ENCODE measurements around the gene B3GAT1.

B3GAT1 gene

DNA sequence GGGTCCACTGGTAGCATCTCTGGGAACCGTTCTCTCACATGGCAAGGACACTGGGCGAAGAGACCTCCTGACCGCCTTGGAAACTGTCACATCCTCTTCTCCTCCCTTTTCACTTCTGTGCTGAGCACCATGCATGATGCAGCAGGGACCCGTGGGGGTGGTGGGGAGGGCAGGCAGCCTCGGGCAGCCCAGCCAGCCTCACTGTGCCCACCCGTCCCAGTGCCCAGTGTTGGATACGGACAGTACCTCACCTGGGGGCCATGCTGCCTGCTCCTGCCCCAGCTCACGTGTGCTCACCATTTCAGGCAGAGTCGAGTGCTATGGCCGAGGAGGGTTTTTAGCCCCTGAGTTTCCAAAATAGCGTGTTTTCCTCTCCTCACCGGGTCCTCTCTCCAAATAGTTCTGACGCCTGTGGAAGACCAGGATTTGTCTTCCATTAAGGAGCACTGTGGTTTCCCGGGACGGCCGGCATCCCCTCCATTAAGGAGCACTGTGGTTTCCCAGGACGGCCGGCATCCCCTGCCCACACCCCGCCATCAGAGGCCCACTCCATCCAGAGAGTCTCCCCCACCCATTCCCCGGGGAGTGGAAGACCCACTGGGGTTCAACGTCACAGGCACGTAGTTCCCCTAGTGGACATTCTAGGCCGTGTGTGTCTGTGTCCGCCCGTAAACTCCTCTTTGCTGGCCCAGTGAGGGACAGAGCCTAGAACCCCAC lies 22.4 kb downstream of the B3GAT1 start:
- DNase-seq = no peak

DNA sequence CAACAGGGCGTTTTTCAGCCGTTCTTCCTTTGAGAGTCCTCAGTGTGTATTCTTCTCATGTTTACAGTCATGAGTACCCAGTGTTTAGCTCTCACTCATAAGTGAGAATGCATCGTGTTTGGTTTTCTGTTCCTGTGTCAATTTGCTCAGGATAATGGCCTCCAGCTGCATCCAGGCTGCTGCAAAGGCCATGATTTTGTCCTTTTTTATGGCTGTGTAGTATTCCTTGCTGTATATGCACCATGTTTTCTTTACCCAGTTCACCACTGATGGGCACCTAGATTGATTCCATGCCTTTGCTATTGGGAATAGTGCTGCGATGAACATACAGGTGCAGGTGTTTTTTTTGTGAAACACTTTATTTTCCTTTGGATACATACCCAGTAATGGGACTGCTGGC lies 23.5 kb downstream of the B3GAT1 start:
- DNase-seq = no peak

DNA sequence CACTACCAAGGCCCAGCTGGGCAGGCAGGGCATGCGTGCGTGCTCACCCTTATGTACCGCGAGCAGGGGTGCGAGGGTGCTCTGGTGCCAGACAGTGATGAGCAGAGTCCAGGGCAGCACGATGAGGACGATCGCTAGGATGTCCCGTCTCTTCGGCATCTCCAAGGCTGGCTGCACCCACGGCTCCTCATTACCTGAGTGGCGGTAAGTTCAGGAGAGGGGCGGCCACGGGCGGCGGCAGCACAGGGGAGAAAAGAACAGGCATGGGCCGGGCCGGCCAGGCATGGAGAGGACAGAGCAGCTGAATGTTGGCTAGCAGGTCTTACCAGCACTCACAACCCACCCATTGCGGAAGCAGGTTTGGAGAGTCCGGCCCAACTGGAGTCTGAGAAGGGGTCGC lies 24.5 kb downstream of the B3GAT1 start:
- no peak for DNase-seq

DNA sequence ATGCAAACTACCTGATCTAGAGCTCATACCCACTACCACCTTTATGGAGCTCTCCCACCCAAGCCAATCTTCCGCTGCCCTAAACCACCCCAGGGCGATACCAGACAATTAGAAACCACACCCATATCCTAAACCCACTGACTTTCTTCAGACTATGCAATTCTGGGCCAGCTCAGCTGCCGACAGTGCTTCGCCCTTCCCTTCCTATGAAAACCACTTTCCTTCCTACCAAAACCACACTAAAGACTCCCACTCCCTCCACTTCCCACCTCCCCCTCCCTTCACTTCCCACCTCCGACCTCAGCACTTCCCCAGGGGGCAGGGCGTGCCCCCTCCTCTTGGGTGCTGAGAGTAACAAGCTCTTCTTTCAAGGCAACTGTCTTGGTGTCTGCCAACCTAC lies 25.1 kb downstream of the B3GAT1 start:
- no peak for DNase-seq

DNA sequence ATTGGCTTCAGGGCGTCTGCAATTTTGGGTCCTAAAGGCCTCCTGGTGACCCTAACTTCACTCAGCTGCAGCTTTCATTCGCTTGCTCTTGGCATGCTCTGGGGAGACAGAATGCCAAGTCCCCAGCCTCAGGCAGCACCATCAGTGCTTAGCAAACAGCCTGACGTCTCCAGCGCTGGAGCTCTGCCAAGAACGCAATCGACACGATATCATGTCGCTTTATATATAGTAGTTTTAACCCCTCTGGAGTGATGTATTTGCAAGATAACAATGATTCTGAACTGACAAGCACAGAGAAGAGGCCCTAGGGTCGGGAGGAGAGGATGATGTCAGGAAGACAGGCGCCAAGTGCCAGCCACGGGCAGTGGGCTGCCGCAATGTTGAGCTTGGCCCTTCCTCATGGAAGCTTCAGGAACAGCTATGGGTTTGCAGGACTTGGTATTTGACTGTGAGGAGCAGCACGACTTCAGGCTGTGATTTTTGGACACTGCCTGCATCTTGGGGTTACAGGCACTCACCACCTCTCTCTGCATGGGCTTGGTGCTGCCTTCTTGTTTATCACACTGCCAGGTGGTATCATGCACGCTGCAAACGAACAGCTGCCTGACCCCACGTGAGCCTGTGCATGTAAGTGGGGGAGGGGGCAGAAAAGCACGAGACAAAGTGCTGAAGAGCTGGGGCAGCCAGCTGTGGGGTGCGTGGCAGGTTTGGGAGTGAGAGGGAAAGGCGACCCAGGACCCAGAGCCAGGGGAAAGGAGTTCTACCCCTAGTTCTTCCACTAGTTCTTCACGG lies 26.1 kb downstream of the B3GAT1 start:
- peak; percentile 87 for DNase-seq

DNA sequence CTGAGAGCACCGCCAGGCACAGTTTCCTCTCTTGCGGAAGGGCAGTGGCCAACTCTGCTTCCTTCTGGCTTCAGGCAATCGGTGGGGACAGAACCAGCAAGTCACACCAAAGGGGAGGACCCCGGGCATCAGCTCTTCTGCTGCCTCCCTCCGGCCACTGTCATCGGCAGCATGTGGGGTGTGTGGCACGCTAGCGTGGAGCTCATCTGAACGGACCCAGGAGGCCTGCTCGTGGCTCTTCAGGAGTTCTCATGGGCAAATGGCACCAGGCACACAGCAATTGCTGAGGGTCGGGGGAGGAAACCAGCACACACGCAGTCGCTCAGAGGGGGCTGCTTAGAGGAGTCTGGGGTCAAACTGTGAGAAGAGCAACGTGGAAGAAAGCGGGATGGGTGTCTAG lies 26.9 kb downstream of the B3GAT1 start:
- DNase-seq = no peak

DNA sequence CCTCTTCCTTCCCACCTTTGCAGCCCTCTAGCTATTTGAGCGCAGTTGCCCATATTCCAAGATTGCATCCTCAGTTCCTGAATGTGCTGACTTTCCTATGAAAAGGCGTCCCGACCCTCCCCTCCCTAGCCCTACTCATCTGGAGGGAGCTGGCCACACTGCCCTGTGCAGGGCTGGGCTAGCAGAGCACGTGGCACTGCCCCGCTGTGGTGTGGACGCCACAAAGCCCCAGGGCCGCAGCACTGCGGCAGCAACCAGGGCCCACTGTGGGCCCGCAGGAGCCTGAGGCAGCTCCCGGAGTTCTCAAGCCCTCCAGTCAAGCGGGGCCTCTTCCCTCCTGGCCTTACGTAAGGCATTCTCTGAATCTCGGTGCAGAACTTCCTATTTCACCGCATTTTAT lies 27.6 kb downstream of the B3GAT1 start:
- no peak for DNase-seq

DNA sequence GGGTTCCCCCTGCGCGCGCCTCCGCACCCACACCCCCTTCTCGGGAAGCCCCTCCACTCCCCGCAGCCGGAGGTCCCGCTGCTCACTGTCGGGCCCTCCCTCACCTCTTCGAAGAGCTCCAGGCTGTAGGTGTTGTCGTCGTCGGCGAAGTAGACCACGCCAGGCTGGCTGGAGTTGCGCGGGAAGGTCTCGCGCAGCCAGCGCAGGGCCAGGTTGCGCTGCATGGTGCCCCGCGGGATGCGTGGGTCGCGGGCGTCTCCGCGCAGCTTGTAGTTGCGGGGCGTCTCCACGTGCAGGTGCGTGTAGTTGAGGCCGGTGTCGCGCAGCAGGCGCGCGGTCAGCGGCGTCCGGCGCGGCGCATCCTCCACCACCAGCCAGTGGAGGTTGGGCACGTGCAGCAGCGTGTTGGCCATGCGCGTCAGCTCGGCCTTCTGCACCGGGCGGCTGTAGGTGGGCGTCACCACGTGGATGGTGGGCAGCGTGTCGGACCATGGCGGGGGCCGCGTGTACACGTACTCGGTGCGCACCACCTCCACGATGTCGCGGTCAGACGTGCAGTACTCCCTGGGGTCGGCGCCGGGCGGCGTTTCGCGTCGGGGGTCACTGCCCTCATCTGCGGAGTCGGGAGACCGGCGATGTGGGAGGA lies 28.3 kb downstream of the B3GAT1 start:
- no peak for DNase-seq

DNA sequence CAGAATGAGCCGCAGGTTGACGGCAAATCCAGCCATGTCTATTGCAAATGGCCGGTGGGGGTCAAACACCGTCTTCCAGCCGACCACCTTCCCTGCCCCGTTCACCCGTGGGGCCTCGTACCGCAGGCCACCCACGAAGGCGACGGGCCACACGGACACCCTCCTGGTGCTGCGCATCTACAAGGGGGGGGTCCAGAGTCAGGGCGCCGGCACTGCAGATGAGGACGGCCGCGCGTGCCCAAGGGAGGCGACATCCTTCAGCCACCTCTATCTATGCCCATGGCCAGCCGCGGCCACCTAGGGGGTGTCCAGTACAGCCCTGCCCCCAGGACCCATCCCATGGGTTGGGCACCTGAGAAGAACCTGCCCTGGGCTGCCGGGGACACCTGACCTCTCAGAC lies 29.2 kb downstream of the B3GAT1 start:
- DNase-seq = no peak

DNA sequence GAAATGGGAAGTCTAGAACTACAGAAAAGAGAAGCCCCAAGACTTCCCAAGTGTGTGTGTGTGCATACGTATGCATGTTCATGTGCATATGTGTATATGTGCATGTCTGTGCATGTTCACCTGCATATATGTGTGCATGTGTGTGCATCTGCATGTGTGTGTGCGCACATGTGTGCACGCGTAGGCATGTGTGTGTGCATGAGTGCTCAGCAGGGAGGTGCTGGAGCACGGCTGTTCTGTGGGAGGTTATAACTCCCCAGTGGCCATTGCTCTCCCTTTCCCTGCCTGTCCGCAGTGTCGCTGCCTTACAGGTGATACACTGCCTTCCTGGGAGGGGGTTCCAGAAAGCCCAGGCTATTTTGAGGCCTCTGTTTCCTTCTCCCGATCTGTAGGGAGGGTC lies 29.8 kb downstream of the B3GAT1 start:
- no peak for DNase-seq

DNA sequence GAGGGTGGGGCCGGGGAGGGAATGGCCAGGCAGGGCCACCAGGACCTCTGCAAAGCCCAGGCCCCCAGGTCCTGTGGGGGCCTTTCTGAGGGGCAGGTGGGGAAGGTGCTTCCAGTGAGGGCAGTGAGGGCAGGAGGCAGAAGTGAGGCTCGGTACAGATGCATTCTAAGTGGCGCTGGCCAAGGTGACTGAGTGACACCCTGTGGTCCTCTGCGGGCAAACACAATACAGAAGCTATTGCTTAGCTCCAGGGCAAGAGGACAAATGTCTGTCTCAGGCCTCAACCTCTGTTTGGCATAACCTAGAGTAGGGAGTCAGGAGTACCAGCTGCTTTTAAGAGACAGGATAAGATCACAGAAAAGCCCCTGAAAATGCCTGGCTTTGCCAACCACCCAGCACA lies 31.3 kb downstream of the B3GAT1 start:
- no peak for DNase-seq

DNA sequence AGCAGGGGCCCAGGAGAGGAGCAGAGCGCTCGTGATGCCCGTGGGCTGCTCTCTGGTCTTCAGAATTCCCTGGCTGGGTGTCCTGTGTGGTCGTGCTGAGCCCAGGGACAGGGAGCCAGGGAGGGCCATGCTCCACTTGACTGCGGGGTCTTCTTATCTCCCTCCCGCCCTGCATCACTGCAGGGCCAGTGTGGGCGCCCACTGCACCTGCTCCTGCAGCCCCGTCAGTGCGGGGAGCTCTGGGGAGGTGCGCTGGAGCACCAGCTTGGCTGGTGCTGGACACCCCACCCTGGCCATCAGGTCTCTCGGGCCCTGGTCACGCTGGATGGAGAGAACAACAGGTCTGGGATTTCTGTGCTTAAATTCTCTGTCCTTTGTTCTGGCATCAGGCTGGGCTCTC lies 31.8 kb downstream of the B3GAT1 start:
- no peak for DNase-seq

DNA sequence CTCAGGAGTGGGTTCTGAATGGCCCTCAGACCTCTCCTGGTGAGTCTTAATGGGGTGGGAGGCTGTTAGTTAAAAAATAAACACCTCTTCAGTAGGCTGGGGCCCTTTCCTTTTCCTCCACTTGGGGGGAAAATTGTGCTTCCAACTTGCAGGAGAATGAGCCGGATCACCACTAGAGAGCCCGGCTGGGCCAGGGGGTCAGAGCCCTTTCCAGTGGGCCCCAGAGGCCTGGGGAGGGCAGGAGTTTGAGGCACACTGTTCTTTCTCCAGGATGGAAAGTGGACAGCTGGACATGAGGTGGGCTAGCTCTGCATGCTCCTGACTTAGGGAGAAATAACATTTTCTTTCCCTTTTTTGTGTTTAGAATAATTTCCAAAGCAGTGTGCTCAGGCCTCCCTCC lies 32.8 kb downstream of the B3GAT1 start:
- DNase-seq = no peak

DNA sequence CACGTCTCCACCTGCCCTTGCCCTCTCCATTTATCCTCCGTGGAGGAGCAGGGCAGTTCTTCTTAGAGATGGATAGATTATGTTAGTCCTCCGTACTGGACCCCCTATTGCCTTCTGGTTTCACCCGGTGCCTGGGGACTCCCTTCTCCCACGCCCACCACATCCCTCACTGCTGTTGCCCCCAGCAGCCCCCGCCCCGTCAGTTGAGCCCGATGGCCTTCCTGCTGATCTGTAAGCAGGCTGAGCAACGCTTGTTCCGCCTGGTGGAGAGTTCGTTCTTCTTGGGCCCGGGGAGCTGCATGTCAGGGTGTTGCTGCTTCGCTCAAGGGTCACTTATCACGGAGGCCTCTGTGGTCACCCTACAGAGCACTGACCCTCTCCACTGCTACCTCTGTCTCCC lies 34.2 kb downstream of the B3GAT1 start:
- no peak for DNase-seq

DNA sequence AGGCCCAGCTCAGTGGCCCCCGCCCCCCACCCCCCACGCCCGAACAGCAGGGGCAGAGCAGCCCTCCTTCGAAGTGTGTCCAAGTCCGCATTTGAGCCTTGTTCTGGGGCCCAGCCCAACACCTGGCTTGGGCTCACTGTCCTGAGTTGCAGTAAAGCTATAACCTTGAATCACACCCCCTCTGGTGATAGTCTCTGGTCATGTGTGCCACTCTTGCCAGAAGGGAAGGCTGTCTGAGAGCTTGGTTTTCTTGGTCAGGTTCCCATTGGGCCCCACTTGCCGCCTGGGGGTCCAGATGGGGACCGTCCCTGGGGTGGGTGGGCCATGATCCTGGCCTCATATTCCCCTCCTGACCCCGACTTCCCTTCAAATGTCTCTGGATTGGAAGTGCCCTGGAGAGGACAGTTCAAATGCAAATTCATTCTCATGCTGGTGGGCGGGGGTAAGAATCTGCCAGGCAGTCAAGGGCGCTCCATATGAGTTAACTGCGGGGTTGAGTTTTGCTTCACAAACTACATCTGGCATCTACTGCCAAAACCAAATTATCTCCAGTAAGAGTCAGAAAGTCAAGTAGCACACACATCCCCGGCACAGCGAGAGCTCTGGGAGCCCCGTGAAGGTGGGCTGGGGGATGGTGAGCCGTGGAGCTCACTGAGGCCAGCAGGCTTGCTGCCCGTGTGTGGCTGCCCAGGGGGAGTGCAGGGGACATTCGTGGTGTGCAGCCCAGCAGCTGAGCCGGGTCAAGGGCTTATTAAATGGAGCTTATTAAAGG lies 35.7 kb downstream of the B3GAT1 start:
- no peak for DNase-seq

DNA sequence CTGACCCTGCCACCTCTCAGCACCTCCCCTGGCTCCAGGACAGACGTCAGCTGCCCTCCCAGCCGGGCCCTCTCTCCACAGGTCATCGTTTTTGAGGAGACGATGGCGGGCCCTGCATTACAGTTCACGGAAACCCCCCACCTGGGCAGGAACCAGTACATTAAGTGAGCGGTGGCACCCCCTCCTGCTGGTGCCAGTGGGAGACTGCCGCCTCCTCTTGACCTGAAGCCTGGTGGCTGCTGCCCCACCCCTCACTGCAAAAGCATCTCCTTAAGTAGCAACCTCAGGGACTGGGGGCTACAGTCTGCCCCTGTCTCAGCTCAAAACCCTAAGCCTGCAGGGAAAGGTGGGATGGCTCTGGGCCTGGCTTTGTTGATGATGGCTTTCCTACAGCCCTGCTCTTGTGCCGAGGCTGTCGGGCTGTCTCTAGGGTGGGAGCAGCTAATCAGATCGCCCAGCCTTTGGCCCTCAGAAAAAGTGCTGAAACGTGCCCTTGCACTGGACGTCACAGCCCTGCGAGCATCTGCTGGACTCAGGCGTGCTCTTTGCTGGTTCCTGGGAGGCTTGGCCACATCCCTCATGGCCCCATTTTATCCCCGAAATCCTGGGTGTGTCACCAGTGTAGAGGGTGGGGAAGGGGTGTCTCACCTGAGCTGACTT lies 37.0 kb downstream of the B3GAT1 start:
- DNase-seq = no peak

DNA sequence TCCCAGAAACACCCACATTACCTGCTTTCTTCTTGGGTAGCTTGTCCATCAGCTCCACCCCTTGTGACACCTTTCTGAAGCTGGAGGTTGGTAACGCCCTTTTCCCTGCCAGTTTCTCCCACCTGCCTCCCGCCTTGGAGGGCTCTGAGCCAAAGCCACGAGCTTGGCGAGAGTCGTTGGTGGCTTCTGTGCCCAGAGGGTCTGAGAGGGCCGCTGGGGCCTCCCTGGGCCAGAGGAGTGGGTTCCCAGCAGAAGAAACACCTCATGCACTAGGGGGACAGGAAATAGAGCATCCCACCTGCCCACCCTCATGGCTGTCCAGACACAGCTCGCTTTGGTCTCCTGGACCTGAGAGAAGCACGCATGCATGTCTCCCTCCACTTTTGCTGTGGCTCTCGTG lies 37.9 kb downstream of the B3GAT1 start:
- no peak for DNase-seq

DNA sequence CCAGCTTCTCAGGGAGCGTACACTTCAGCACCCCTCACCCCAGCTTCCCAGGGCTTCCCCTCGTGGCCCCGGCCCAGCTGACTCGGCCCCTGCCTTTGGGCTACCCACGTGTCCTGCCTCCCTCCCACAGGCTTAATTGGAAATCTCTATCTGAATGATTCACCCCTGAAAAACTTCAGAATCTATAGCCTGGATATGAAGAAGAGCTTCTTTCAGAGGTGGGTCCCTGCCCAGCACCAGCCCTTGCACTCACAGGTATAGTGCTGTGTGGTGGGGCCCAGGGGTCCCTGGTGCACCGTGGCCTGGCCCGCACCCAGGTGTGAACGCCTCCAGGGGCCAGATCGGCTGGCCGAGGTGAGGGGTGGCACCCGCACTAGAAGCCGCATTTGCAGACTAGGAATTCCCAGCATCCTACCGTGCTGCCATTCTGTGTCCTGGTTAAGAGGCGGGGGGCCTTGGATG lies 38.4 kb downstream of the B3GAT1 start:
- no peak for DNase-seq

DNA sequence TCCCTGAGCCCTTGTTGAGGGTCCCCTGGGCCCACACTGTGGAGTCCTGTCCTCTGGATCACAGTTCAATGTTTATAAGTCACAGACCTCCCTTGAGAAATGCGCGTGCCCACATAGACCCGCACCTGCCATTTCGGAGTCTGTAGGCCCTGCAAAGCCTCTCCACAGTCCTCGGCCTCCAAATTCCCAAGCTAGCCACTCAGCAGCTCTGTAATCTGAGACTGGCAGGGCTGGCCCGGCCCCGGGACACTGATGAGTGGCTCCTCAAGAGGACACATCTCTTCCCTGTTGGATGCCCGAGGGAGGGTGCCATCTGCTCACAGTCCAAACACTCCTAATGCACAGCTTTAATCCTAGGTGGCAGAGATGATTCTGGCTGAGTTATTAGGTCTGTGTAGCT lies 39.1 kb downstream of the B3GAT1 start:
- DNase-seq = peak; percentile 19

DNA sequence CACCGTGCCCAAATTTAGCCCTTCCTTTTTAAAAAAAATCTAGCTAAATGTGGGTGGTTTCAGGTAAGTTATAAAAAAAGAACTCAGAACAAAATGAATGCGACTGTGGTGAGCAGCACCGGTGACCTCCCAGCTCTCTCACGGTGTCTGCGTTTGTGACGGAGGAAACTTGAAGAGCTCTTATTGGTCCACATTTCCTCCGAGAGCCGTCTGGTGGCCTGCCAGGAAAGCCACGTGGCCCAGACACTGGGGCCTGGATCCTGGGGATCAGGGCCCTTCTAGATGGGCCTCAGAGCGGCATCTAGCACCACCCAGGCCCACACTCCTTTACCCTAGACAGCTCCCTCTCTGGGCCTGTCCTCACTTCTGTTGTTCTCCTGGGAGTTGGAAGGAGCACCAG lies 39.5 kb downstream of the B3GAT1 start:
- DNase-seq = no peak

DNA sequence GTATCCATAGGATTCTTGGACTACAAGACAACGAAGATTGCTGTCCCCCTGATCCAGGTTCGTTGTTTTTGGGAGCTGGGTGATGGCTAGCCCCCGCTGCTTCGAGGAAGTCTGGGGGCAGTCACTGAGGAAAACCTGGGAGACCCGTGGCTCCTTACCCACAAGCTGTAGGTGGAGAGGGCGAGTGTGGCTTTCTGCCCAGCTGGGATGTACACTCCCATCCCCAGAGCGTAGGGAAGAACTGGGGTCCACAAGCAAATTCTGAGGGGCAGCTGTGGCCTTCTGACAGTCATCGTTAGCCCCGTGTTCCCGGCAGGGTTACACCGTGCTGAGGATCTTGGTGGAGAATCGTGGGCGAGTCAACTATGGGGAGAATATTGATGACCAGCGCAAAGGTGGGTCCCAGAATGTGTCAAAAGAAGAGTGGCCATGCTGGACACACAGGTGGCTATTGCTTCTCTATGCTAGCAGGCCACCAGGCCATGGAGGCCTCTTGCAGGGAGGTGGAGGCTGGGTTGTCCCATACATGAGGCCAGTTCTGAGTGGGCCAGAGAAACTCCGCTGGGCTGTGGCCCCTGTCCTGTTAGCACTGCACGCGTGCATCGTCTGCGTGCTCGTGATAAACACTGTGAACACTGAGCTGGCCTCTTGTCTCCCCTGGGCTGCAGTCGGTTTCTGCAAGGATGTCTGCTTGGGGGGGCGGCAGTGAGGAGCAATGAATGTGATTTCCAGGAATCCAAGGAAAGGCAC lies 40.4 kb downstream of the B3GAT1 start:
- no peak for DNase-seq
